CD4-positive, alpha-beta T cell treated with Interferon alpha-2 for 1 hour (primary cell): ENCODE data around the gene PAK4.

ENCODE experiments used
- DNase-seq, 2 donors: peaks; one replicate each; pipeline ENCODE4 v3.0.0-alpha.2; 2020 to 2022

PAK4 gene

GRCh38 chr19:39167461-39168257 is 42.1 kb downstream of the PAK4 start:
- DNase-seq = no peak

GRCh38 chr19:39168258-39169142 is 42.9 kb downstream of the PAK4 start:
- DNase-seq = no peak

- DNase-seq = no peak
Measured at GRCh38 chr19:39169143-39169810, 43.7 kb downstream of the PAK4 start.

GRCh38 chr19:39170386-39171231 is 45.0 kb downstream of the PAK4 start:
- DNase-seq = no peak

- no peak for DNase-seq
Measured at GRCh38 chr19:39171479-39172465, 46.2 kb downstream of the PAK4 start.

GRCh38 chr19:39172700-39173501 is 47.3 kb downstream of the PAK4 start:
- DNase-seq = no peak

GRCh38 chr19:39173502-39173991 is 48.0 kb downstream of the PAK4 start:
- DNase-seq = no peak

- no peak for DNase-seq
Measured at GRCh38 chr19:39174142-39174541, 48.6 kb downstream of the PAK4 start.

- DNase-seq = no peak
Measured at GRCh38 chr19:39174558-39175544, 49.3 kb downstream of the PAK4 start.

GRCh38 chr19:39175564-39175963 is 50.0 kb downstream of the PAK4 start:
- no peak for DNase-seq

GRCh38 chr19:39177110-39177699 is 51.6 kb downstream of the PAK4 start:
- DNase-seq = no peak

- no peak for DNase-seq
Measured at GRCh38 chr19:39177736-39178135, 52.1 kb downstream of the PAK4 start.

- no peak for DNase-seq
Measured at GRCh38 chr19:39178296-39179006, 52.9 kb downstream of the PAK4 start.

GRCh38 chr19:39179754-39180153 is 54.2 kb downstream of the PAK4 start:
- DNase-seq = no peak

GRCh38 chr19:39180749-39181148 is 55.2 kb downstream of the PAK4 start:
- DNase-seq = no peak

GRCh38 chr19:39181500-39182173 is 56.1 kb downstream of the PAK4 start:
- DNase-seq = no peak

- DNase-seq = no peak
Measured at GRCh38 chr19:39182174-39182505, 56.6 kb downstream of the PAK4 start.
